ENCODE data around the gene SYNM. TPM values are rescaled to one million over a fixed set of nuclear protein-coding genes. Genes with fewer than 3 reads are reported as not detected.

SYNM gene
- total RNA-seq, 1 donor from 2014 or later = 53.2 TPM

DNA sequence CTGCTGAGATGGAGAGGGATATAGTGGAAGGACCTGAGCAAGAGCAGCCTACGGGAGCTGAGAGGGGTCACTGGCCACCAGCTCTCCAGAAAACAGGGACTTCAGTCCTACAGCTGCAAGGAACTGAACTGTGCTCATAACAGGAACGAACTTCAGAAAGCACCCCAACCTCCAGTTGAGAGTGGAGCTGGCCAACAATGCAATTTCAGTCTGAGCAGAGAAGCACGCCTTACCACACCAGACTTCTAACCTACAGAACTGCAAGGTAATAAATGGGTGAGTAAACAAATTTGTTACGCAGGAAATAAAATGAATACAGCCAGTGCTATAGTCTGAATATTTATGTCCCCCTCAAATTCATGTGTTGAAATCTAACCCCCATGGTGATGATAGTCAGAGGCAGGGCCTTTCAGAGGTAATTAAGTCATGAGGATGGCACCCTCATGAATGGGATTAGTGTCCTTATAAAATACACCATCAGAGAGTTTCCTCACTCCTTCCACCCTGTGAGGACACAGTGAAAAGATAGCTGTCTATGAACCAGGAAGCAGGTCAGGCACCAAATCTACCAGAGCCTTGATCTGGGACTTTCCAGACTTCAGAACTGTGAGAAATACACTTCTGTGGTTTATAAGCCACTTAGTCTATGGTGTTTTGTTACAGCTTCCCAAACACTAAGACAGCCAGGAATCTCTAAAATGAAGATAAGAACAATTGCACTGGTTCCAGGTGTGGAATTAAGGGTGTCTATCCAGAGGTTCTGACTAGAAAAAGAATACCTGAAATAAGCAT, 58.6 kb downstream of the SYNM start:
- H3K9ac ChIP-seq (ENCODE audit: low read depth in 1 of 3, low read length in 3 of 3) = no peak overlapping the region
- peaks cover 6 to 20% (median 12%) of the 10 kb centered on the region in 3 donors for H3K36me3 ChIP-seq (ENCODE audit: control insufficient read depth in 3 of 3, insufficient read depth in 3 of 3, low read length in 3 of 3)
- H3K27ac ChIP-seq (ENCODE audit: low read depth, low read length) = no peak overlapping the region
- H3K4me3 ChIP-seq (ENCODE audit: low read length in 3 of 3) = no peak overlapping the region
- H3K4me1 ChIP-seq (ENCODE audit: control insufficient read depth in 3 of 3, insufficient read depth in 3 of 3, low read length in 3 of 3) = peaks cover 22 to 35% (median 24%) of the 10 kb centered on the region in 3 donors
- no peaks in the 10 kb centered on the region for H3K9me3 ChIP-seq (ENCODE audit: control insufficient read depth in 3 of 3, low read length in 3 of 3)
- no peaks in the 10 kb centered on the region for H3K27me3 ChIP-seq (ENCODE audit: control insufficient read depth in 3 of 3, insufficient read depth in 3 of 3, low read length in 3 of 3)

DNA sequence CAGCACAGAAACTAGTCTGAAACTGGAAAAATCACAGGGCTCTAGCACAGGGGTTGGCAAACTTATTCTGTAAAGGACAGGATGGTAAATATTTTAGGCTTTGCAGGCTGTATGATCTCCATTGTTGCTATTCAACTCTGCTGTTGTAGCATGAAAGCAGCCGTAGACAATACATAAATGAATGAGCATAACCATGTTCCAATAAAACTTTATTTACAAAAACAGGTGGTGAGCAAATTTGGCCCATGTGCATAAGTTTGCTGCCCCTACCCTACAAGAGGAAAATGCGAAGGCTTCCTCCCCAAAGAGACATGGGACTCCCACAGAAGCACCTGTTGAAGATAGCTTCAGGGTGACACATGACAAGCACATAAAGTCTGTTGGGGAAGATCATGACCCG, 59.2 kb downstream of the SYNM start:
- Histone ChIP-seq H3K9ac (ENCODE audit: low read depth in 1 of 3, low read length in 3 of 3) (no peak overlapping the region), H3K9me3 (ENCODE audit: control insufficient read depth in 3 of 3, low read length in 3 of 3) (no peaks in the 10 kb centered on the region), H3K4me3 (ENCODE audit: low read length in 3 of 3) (no peak overlapping the region), H3K4me1 (ENCODE audit: control insufficient read depth in 3 of 3, insufficient read depth in 3 of 3, low read length in 3 of 3) (peaks cover 29 to 42% (median 30%) of the 10 kb centered on the region in 3 donors), H3K27me3 (ENCODE audit: control insufficient read depth in 3 of 3, insufficient read depth in 3 of 3, low read length in 3 of 3) (no peaks in the 10 kb centered on the region), H3K36me3 (ENCODE audit: control insufficient read depth in 3 of 3, insufficient read depth in 3 of 3, low read length in 3 of 3) (peaks cover 5 to 16% (median 6%) of the 10 kb centered on the region in 3 donors), H3K27ac (ENCODE audit: low read depth, low read length) (no peak overlapping the region)

DNA sequence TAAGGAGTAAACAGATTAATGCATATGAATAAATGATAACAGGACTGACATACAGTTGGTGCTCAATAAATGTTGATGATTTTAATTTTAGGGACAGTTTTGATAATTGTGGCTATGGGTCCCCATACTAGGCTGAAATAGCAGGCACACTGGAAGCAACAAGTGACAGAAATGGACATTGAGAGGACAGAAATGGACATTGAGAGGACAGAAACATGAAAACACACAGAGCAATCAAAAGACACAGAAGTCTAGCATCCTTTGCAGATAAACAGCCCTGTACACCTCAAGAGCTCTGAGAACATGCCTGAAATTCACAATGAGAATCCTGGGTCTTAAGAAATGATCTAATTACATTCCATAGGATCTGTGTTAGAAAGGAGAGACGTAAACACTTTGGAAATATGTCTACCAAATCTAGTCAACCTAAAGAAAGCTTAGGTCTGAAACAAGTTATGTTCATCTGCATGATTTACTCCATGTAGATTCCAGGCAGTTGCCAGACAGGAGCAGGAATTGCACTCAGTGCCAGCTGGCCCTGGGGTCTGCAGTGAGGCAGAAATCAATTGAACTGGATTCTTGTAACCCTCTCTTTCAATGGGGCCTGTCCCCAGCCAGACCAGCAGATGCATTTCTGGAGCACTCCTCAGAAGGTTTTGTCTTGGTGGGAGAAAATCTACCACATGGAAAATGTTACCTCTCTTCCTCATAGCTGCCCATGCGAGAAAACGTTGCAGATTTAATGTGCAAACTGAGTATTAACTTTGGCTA, 60.3 kb downstream of the SYNM start:
- H3K9ac ChIP-seq (ENCODE audit: low read depth in 1 of 3, low read length in 3 of 3) = no peak overlapping the region
- H3K4me1 ChIP-seq (ENCODE audit: control insufficient read depth in 3 of 3, insufficient read depth in 3 of 3, low read length in 3 of 3) = peaks cover 40 to 53% (median 41%) of the 10 kb centered on the region in 3 donors
- H3K4me3 ChIP-seq (ENCODE audit: low read length in 3 of 3) = no peak overlapping the region
- H3K36me3 ChIP-seq (ENCODE audit: control insufficient read depth in 3 of 3, insufficient read depth in 3 of 3, low read length in 3 of 3) = peaks cover 0 to 11% (median 3%) of the 10 kb centered on the region in 3 donors
- no peaks in the 10 kb centered on the region for H3K27me3 ChIP-seq (ENCODE audit: control insufficient read depth in 3 of 3, insufficient read depth in 3 of 3, low read length in 3 of 3)
- no peaks in the 10 kb centered on the region for H3K9me3 ChIP-seq (ENCODE audit: control insufficient read depth in 3 of 3, low read length in 3 of 3)
- peak overlapping the region; percentile 97 for H3K27ac ChIP-seq (ENCODE audit: low read depth, low read length)

DNA sequence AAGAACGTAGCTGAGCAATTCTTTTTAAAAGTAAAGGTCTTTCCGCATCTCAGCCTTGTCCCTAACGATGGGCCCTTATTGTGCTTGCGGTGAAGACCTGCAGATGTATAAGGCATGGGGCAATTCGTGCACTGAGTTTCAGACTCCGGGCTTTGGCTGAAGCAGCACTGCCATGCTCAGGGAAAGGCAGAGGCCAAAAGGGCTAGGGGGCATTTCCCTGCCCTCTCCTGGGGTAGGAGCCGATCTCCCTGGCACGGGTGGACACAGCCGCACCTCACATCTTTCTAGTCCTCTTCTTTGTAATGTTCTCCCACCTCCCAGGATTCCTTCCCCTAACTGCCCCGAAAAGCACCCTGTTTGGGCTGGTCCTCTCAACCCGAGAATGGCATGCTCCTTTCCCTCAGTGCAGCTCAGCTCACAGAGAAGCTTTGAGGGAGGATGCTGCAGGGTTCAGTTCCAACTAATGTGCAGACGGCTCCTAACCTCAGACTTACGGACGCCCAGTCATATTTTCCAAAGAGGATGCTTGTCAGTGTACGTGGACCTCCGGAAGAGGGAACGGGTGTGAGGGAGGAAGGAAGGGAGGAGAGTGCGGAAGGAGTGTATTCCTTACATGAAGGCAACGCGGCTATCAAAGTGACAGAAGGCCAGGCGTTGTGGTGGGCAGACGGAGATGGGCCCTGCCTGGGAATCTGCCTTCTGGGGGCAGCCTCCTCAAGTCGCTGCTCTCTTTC, 61.2 kb downstream of the SYNM start:
- no peak overlapping the region for H3K4me3 ChIP-seq (ENCODE audit: low read length in 3 of 3)
- H3K36me3 ChIP-seq (ENCODE audit: control insufficient read depth in 3 of 3, insufficient read depth in 3 of 3, low read length in 3 of 3) = peaks cover 0 to 11% (median 3%) of the 10 kb centered on the region in 3 donors
- H3K27me3 ChIP-seq (ENCODE audit: control insufficient read depth in 3 of 3, insufficient read depth in 3 of 3, low read length in 3 of 3) = no peaks in the 10 kb centered on the region
- no peaks in the 10 kb centered on the region for H3K9me3 ChIP-seq (ENCODE audit: control insufficient read depth in 3 of 3, low read length in 3 of 3)
- peak overlapping the region; percentile 97 for H3K27ac ChIP-seq (ENCODE audit: low read depth, low read length)
- H3K4me1 ChIP-seq (ENCODE audit: control insufficient read depth in 3 of 3, insufficient read depth in 3 of 3, low read length in 3 of 3) = peaks cover 48 to 62% (median 50%) of the 10 kb centered on the region in 3 donors
- peak overlapping the region; percentile 45 to 70 (median 63) for H3K9ac ChIP-seq (ENCODE audit: low read depth in 1 of 3, low read length in 3 of 3)

DNA sequence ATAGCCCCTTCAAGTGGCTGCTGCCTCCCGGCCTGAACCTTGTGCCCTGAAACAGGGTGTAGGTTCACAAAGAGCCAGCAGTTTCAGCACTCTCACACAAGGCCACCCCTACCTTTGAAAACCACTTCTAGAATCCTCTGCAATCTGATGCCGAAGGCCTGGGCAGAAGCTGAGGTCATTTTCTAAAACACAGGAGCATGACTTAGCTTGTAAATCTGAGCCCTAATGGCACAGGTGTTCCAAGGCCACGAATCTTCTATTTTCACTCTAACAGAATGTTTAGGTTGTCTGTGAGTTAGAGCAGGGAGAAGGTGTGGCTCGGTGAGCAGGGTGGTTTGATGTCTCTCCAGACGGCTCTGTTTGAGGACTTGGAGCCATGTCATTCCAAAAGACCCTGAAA, 62.3 kb downstream of the SYNM start:
- peaks cover 0 to 5% (median 3%) of the 10 kb centered on the region in 3 donors for H3K36me3 ChIP-seq (ENCODE audit: control insufficient read depth in 3 of 3, insufficient read depth in 3 of 3, low read length in 3 of 3)
- H3K27ac ChIP-seq (ENCODE audit: low read depth, low read length) = peak overlapping the region; percentile 97
- H3K4me1 ChIP-seq (ENCODE audit: control insufficient read depth in 3 of 3, insufficient read depth in 3 of 3, low read length in 3 of 3) = peaks cover 48 to 73% (median 59%) of the 10 kb centered on the region in 3 donors

DNA sequence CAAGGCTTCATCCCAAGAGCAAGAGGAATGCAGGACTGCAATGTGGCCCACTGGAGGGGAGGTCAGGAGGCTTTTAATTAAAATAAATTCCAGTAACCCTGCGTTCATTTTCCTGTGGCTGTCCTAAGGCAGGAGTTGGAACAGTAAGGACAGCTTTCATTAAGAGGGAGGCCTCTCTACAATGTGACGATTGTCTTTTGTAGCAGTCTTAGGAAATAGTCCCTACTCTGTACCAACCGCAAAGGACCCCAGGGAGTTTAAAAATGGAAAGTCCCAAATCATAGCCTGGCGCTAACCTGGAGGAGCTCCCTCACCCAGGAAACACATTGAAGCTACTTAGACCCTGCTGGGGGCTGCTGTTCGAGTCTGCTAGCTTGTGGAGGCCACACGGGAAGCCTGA, 62.8 kb downstream of the SYNM start:
- Histone ChIP-seq H3K9me3 (ENCODE audit: control insufficient read depth in 3 of 3, low read length in 3 of 3) (no peaks in the 10 kb centered on the region), H3K9ac (ENCODE audit: low read depth in 1 of 3, low read length in 3 of 3) (peak overlapping the region; percentile 48 to 70 (median 63)), H3K4me3 (ENCODE audit: low read length in 3 of 3) (peak overlapping the region in 1 of 3 donors; percentile 3), H3K27me3 (ENCODE audit: control insufficient read depth in 3 of 3, insufficient read depth in 3 of 3, low read length in 3 of 3) (no peaks in the 10 kb centered on the region), H3K4me1 (ENCODE audit: control insufficient read depth in 3 of 3, insufficient read depth in 3 of 3, low read length in 3 of 3) (peaks cover 48 to 75% (median 61%) of the 10 kb centered on the region in 3 donors), H3K27ac (ENCODE audit: low read depth, low read length) (peak overlapping the region; percentile 97), H3K36me3 (ENCODE audit: control insufficient read depth in 3 of 3, insufficient read depth in 3 of 3, low read length in 3 of 3) (peaks cover 0 to 3% (median 2%) of the 10 kb centered on the region in 3 donors)

More for the DNA sequence above, 62.3 kb downstream of the SYNM start:
- peak overlapping the region in 1 of 3 donors; percentile 16 for H3K4me3 ChIP-seq (ENCODE audit: low read length in 3 of 3)
- no peaks in the 10 kb centered on the region for H3K9me3 ChIP-seq (ENCODE audit: control insufficient read depth in 3 of 3, low read length in 3 of 3)
- no peaks in the 10 kb centered on the region for H3K27me3 ChIP-seq (ENCODE audit: control insufficient read depth in 3 of 3, insufficient read depth in 3 of 3, low read length in 3 of 3)
- H3K9ac ChIP-seq (ENCODE audit: low read depth in 1 of 3, low read length in 3 of 3) = peak overlapping the region; percentile 48 to 70 (median 63)

DNA sequence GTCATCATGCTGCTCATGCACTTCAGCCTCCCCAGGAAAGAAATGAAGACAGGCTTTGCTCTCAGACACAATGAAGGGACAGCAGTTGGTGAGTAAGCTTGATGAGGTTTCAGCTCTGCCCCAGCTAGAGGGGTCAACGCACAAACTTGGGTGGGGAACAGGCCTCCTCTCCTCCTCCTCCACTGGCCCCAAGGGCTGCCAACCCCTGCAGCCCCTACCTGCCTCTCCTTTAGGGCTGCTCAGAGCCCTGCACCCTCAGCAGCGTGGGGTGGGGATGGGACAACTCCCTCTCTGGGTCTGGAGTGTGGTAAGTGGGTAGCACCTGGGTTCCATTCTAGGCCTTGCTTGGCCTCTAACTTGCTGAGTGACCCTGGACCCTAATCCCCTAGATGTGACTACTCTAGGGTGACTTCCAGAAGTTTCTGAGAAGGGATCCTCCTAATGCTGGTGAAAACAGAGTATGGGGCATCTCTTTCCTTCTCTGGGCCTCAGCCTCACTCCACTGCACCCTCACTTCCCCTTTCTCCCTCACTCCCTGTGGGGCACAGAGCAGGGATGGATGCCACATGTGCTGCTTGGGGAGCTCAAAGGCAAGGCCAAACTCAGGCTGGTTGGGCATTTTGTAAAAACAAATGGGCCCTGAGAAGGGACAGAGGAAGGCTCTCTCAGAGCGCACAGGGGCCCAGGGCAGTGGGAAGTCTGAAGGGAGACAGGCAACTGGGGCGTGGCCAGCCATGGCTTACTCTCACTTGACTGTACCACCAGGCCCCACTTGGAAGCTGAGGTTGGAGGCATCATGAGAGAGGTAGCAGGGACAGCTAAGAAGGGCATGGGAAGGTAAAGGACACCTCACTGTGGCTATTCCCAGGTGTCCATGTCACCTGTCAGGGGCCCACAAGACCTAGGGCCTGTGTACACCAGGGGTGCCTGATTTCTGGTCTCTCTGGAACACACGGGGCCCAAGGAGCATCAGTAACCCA, 64.0 kb downstream of the SYNM start:
- no peak overlapping the region for H3K4me3 ChIP-seq (ENCODE audit: low read length in 3 of 3)
- peaks cover 57 to 85% (median 71%) of the 10 kb centered on the region in 3 donors for H3K4me1 ChIP-seq (ENCODE audit: control insufficient read depth in 3 of 3, insufficient read depth in 3 of 3, low read length in 3 of 3)
- H3K27me3 ChIP-seq (ENCODE audit: control insufficient read depth in 3 of 3, insufficient read depth in 3 of 3, low read length in 3 of 3) = no peaks in the 10 kb centered on the region
- peak overlapping the region; percentile 42 to 70 (median 45) for H3K9ac ChIP-seq (ENCODE audit: low read depth in 1 of 3, low read length in 3 of 3)
- H3K9me3 ChIP-seq (ENCODE audit: control insufficient read depth in 3 of 3, low read length in 3 of 3) = no peaks in the 10 kb centered on the region
- H3K36me3 ChIP-seq (ENCODE audit: control insufficient read depth in 3 of 3, insufficient read depth in 3 of 3, low read length in 3 of 3) = peaks cover 0 to 4% (median under 1%) of the 10 kb centered on the region in 3 donors
- peak overlapping the region; percentile 97 for H3K27ac ChIP-seq (ENCODE audit: low read depth, low read length)

DNA sequence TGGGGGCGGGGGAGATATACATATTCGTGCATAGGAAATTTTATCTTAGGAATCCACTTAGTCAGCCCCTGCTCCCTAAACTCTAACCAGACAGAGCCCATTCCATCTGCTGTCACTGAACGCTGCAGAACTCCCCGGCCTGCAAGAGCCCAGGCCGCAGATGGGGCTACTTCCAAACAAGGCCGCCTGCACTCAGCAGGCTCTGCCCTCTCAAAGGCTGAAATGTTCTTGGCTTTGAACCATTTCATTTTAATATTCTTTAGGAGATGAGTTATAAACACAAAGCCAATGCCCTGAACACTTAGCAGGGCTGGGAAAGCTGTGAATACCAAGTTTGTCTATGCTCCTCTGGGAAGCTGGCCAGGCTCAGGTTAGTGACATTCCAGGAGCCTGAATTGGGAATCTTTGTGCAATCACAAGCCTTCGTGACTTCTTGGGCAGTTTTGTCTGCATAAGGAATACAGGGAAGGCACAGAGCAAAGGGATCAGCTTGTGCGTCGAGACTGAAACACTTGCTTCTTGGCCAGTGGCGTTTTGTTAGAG, 65.0 kb downstream of the SYNM start:
- no peaks in the 10 kb centered on the region for H3K9me3 ChIP-seq (ENCODE audit: control insufficient read depth in 3 of 3, low read length in 3 of 3)
- peaks cover 66 to 94% (median 79%) of the 10 kb centered on the region in 3 donors for H3K4me1 ChIP-seq (ENCODE audit: control insufficient read depth in 3 of 3, insufficient read depth in 3 of 3, low read length in 3 of 3)
- H3K27ac ChIP-seq (ENCODE audit: low read depth, low read length) = peak overlapping the region; percentile 97
- peak overlapping the region; percentile 25 to 66 (median 42) for H3K9ac ChIP-seq (ENCODE audit: low read depth in 1 of 3, low read length in 3 of 3)
- H3K36me3 ChIP-seq (ENCODE audit: control insufficient read depth in 3 of 3, insufficient read depth in 3 of 3, low read length in 3 of 3) = peaks cover 0 to 5% (median 2%) of the 10 kb centered on the region in 3 donors
- no peak overlapping the region for H3K4me3 ChIP-seq (ENCODE audit: low read length in 3 of 3)
- H3K27me3 ChIP-seq (ENCODE audit: control insufficient read depth in 3 of 3, insufficient read depth in 3 of 3, low read length in 3 of 3) = no peaks in the 10 kb centered on the region

Measured in skeletal muscle tissue (tissue), 4 donors.